Parathyroid adenoma (tissue), 2 donors: ENCODE data around the gene XPOT.
A peak's percentile ranks its signal among the peaks of the same experiment; 100 is the strongest.

Experiments used
- H2AFZ ChIP-seq: fragments of 300-600 bp; sonication (generic); one replicate; pipeline ENCODE4 v1.7.0; 2017; ENCODE audit warnings: antibody characterized with exemption, mild to moderate bottlenecking
- H3K27ac ChIP-seq: fragments of 300-600 bp; sonication (generic); one replicate; pipeline ENCODE4 v1.7.0; 2017
- H3K27me3 ChIP-seq: fragments of 300-600 bp; sonication (generic); one replicate; pipeline ENCODE4 v1.7.0; 2017; ENCODE audit warnings: low read length; ENCODE audit not compliant: control insufficient read depth, insufficient read depth
- H3K36me3 ChIP-seq: fragments of 300-600 bp; sonication (generic); one replicate; pipeline ENCODE4 v1.7.0; 2017; ENCODE audit warnings: low read length; ENCODE audit not compliant: control insufficient read depth, insufficient read depth
- H3K4me1 ChIP-seq: fragments of 300-600 bp; sonication (generic); one replicate; pipeline ENCODE4 v1.7.0; 2017; ENCODE audit warnings: control low read depth
- H3K4me2 ChIP-seq: fragments of 300-600 bp; sonication (generic); one replicate; pipeline ENCODE4 v1.7.0; 2017; ENCODE audit warnings: low read length
- H3K4me3 ChIP-seq: fragments of 300-600 bp; sonication (generic); one replicate; pipeline ENCODE4 v1.7.0; 2017; ENCODE audit warnings: low read depth, low read length
- H3K79me2 ChIP-seq: fragments of 300-600 bp; sonication (generic); one replicate; pipeline ENCODE4 v1.7.0; 2017; ENCODE audit warnings: control low read depth
- H3K9ac ChIP-seq: fragments of 300-600 bp; sonication (generic); one replicate; pipeline ENCODE4 v1.7.0; 2017; ENCODE audit warnings: mild to moderate bottlenecking
- H3K9me3 ChIP-seq: fragments of 300-600 bp; sonication (generic); one replicate; pipeline ENCODE4 v1.7.0; 2017; ENCODE audit warnings: low read length; ENCODE audit not compliant: control insufficient read depth
- CTCF ChIP-seq: fragments of 300-600 bp; sonication (generic); IDR thresholded peaks from one replicate; pipeline ENCODE4 v1.7.0; 2017; ENCODE audit warnings: antibody characterized with exemption, mild to moderate bottlenecking
- donor health status: primary hyperparathyroidism.

XPOT gene

GRCh38 chr12:64390275-64390851, 13.8 kb upstream of the XPOT start, which contains the start of gene C12orf56:
TSS of gene C12orf56 (minus strand) at chr12:64390758. CDS start at chr12:64390565, 193 bp downstream.
- H3K4me1 ChIP-seq: no peaks in the 10 kb centered on the region

GRCh38 chr12:64392221-64392620, 12.0 kb upstream of the XPOT start:
- Histone ChIP-seq H3K36me3 (no peaks in the 10 kb centered on the region), H3K79me2 (no peaks in the 10 kb centered on the region), H3K9me3 (no peaks in the 10 kb centered on the region), H3K9ac (no peak overlapping the region), H3K4me3 (no peak overlapping the region), H2AFZ (no peak overlapping the region), H3K4me1 (no peaks in the 10 kb centered on the region), H3K4me2 (no peak overlapping the region), H3K27me3 (no peaks in the 10 kb centered on the region), H3K27ac (no peak overlapping the region)
- peak; percentile 12 for TF ChIP-seq CTCF

More at GRCh38 chr12:64390275-64390851, 13.8 kb upstream of the XPOT start, which contains the start of gene C12orf56:
- peak within 1 kb of the TSS; percentile 67 for H3K4me2 ChIP-seq
- no peaks in the 10 kb centered on the region for H3K9me3 ChIP-seq
- no peak for TF ChIP-seq CTCF
- no peaks in the 10 kb centered on the region for H3K36me3 ChIP-seq
- no peak within 1 kb of the TSS for H3K9ac ChIP-seq
- H3K27ac ChIP-seq: no peak within 1 kb of the TSS
- no peaks in the 10 kb centered on the region for H3K27me3 ChIP-seq
- H2AFZ ChIP-seq: peak within 1 kb of the TSS; percentile 94
- no peak within 1 kb of the TSS for H3K4me3 ChIP-seq
- H3K79me2 ChIP-seq: no peaks in the 10 kb centered on the region

GRCh38 chr12:64395739-64396138, 8.5 kb upstream of the XPOT start:
- Histone ChIP-seq H3K4me1 (peaks cover 9% of the 10 kb centered on the region), H3K4me3 (no peak overlapping the region), H3K9ac (no peak overlapping the region), H3K27me3 (no peaks in the 10 kb centered on the region), H3K79me2 (no peaks in the 10 kb centered on the region), H3K36me3 (no peaks in the 10 kb centered on the region), H2AFZ (no peak overlapping the region), H3K27ac (no peak overlapping the region), H3K9me3 (no peaks in the 10 kb centered on the region), H3K4me2 (no peak overlapping the region)
- TF ChIP-seq CTCF: no peak

GRCh38 chr12:64400041-64400440, 4.2 kb upstream of the XPOT start:
- H3K79me2 ChIP-seq: peaks cover 2% of the 10 kb centered on the region
- no peak for TF ChIP-seq CTCF
- peaks cover 12% of the 10 kb centered on the region for H3K4me1 ChIP-seq
- no peaks in the 10 kb centered on the region for H3K27me3 ChIP-seq
- no peaks in the 10 kb centered on the region for H3K9me3 ChIP-seq
- no peak overlapping the region for H3K9ac ChIP-seq
- no peak overlapping the region for H3K4me3 ChIP-seq
- peak overlapping the region; percentile 24 for H3K27ac ChIP-seq
- H3K36me3 ChIP-seq: no peaks in the 10 kb centered on the region
- no peak overlapping the region for H3K4me2 ChIP-seq
- H2AFZ ChIP-seq: peak overlapping the region; percentile 75

- no peaks in the 10 kb centered on the region for H3K9me3 ChIP-seq
- TF ChIP-seq CTCF: no peak
- H3K27ac ChIP-seq: no peak overlapping the region
- no peak overlapping the region for H3K4me3 ChIP-seq
- H3K27me3 ChIP-seq: no peaks in the 10 kb centered on the region
- peaks cover 20% of the 10 kb centered on the region for H3K79me2 ChIP-seq
- H2AFZ ChIP-seq: no peak overlapping the region
- no peak overlapping the region for H3K4me2 ChIP-seq
- no peak overlapping the region for H3K9ac ChIP-seq
- peaks cover 12% of the 10 kb centered on the region for H3K4me1 ChIP-seq
- no peaks in the 10 kb centered on the region for H3K36me3 ChIP-seq
Observed at GRCh38 chr12:64402181-64402580, 2.0 kb upstream of the XPOT start.
